H1 (cell line): ENCODE results near the gene MRPL32. TPM values are rescaled to one million over a fixed set of nuclear protein-coding genes. Genes with fewer than 3 reads are reported as not detected.

Source experiments
- CTCF ChIA-PET: fragments of 300-600 bp; sonication (Branson Sonifier 250); formaldehyde crosslinking; loops from one replicate; lab custom pipeline; 2021; ENCODE audit not compliant: partially characterized antibody; lab: Charles Lee
- POLR2A ChIA-PET: fragments of 300-600 bp; sonication (Branson Sonifier 250); formaldehyde crosslinking; loops from one replicate; lab custom pipeline; 2021; ENCODE audit warnings: inconsistent platforms; ENCODE audit not compliant: partially characterized antibody; lab: Charles Lee
- DNase-seq, 2 experiments: peaks; one replicate each; pipeline versions ENCODE4 v3.0.0 to v3.0.0-alpha.2; 2010 to 2022; ENCODE audit warnings: low spot score in 2 of 2, low read depth in 1 of 2, mixed read lengths in 1 of 2
- FAIRE-seq: peaks from 2 replicates; lab custom pipeline; 2011; peaks lifted over from hg19 to GRCh38; lab: Jason Lieb, UNC
- H2AFZ ChIP-seq: 2 replicates; pipeline ENCODE4 v1.8.1; 2012; ENCODE audit warnings: low read length, inconsistent platforms
- H2AK5ac ChIP-seq: 2 replicates; pipeline ENCODE4 v1.6.1; 2013; ENCODE audit warnings: low read depth, low read length
- H2BK120ac ChIP-seq: replicated peaks from 2 replicates; pipeline ENCODE3; 2013; ENCODE audit warnings: low read depth, low read length, inconsistent platforms
- H2BK12ac ChIP-seq: 2 replicates; pipeline ENCODE4 v1.6.1; 2013; ENCODE audit warnings: low read depth, low read length
- H2BK15ac ChIP-seq: 2 replicates; pipeline ENCODE4 v1.6.1; 2013; ENCODE audit warnings: low read length
- H2BK20ac ChIP-seq: 2 replicates; pipeline ENCODE4 v1.6.1; 2013; ENCODE audit warnings: low read length
- H2BK5ac ChIP-seq: 2 replicates; pipeline ENCODE4 v1.6.1; 2013; ENCODE audit warnings: low read depth, low read length
- H3K14ac ChIP-seq: 2 replicates; pipeline ENCODE4 v1.6.1; 2013; ENCODE audit warnings: inconsistent platforms; ENCODE audit not compliant: insufficient read length
- H3K18ac ChIP-seq: 2 replicates; pipeline ENCODE4 v1.6.1; 2013; ENCODE audit warnings: low read length; ENCODE audit errors: extremely low read depth
- H3K23ac ChIP-seq: 2 replicates; pipeline ENCODE4 v1.6.1; 2013; ENCODE audit warnings: inconsistent platforms; ENCODE audit not compliant: insufficient read length
- H3K23me2 ChIP-seq: 2 replicates; pipeline ENCODE4 v1.6.1; 2013; ENCODE audit warnings: low read depth, low read length
- H3K27ac ChIP-seq: 2 replicates; pipeline ENCODE4 v1.6.1; 2011; ENCODE audit warnings: low read depth, low read length, inconsistent platforms
- H3K27me3 ChIP-seq, 4 experiments: replicated peaks in 1 of 4; 1 replicate in 1 of 4; 2 replicates in 3 of 4; pipeline versions ENCODE4 v1.6.1 to v1.8.1; 2011 to 2013; ENCODE audit warnings: low read length in 3 of 4, mild to moderate bottlenecking in 3 of 4, inconsistent platforms in 2 of 4, mixed read lengths in 2 of 4, moderate library complexity in 1 of 4; ENCODE audit not compliant: control insufficient read depth in 3 of 4, insufficient read depth in 3 of 4; ENCODE audit errors: extremely low read depth in 1 of 4
- H3K36me3 ChIP-seq, 4 experiments: 2 replicates each; pipeline versions ENCODE4 v1.6.1 to v1.8.1; 2011 to 2013; ENCODE audit warnings: mild to moderate bottlenecking in 4 of 4, low read length in 3 of 4, moderate library complexity in 2 of 4, control low read depth in 1 of 4, inconsistent platforms in 1 of 4; ENCODE audit not compliant: insufficient read depth in 4 of 4, control insufficient read depth in 2 of 4
- H3K4ac ChIP-seq: replicated peaks from 2 replicates; pipeline ENCODE3; 2013; ENCODE audit warnings: low read length, low read depth, mixed read lengths, inconsistent platforms; ENCODE audit not compliant: insufficient read length
- H3K4me1 ChIP-seq, 4 experiments: replicated peaks in 1 of 4; 1 replicate in 1 of 4; 2 replicates in 3 of 4; pipeline versions ENCODE4 v1.6.1 to v1.8.1; 2011 to 2013; ENCODE audit warnings: low read length in 3 of 4, inconsistent platforms in 2 of 4, mixed read lengths in 1 of 4; ENCODE audit not compliant: insufficient read depth in 4 of 4, control insufficient read depth in 3 of 4
- H3K4me2 ChIP-seq, 2 experiments: 2 replicates each; pipeline versions ENCODE4 v1.6.1 to v1.8.1; 2011 to 2013; ENCODE audit warnings: low read depth in 2 of 2, low read length in 2 of 2, control low read depth in 1 of 2, inconsistent platforms in 1 of 2, mild to moderate bottlenecking in 1 of 2; ENCODE audit not compliant: insufficient read depth in 1 of 2
- H3K4me3 ChIP-seq, 4 experiments: fragments of 200-600, 300-600 bp in 1 of 4; sonication (generic), shearing (Covaris generic), sonication (Bioruptor Twin) in 1 of 4; 2 replicates each; pipeline versions ENCODE4 v1.5.1 to v1.8.1; 2011 to 2016; ENCODE audit warnings: low read length in 4 of 4, low read depth in 3 of 4, control low read depth in 2 of 4, inconsistent platforms in 2 of 4, mild to moderate bottlenecking in 2 of 4, mixed read lengths in 1 of 4, moderate library complexity in 1 of 4; ENCODE audit not compliant: insufficient read depth in 2 of 4; ENCODE audit errors: extremely low read depth in 1 of 4
- H3K56ac ChIP-seq: replicated peaks from 2 replicates; pipeline ENCODE3; 2013; ENCODE audit warnings: low read depth, mild to moderate bottlenecking, mixed read lengths, low read length, inconsistent platforms; ENCODE audit not compliant: insufficient read length
- H3K79me1 ChIP-seq: 2 replicates; pipeline ENCODE4 v1.6.1; 2013; ENCODE audit warnings: low read depth, low read length, control low read depth
- H3K79me2 ChIP-seq, 2 experiments: 2 replicates each; pipeline versions ENCODE4 v1.6.1 to v1.8.1; 2012 to 2013; ENCODE audit warnings: low read length in 2 of 2, mild to moderate bottlenecking in 2 of 2, inconsistent platforms in 1 of 2; ENCODE audit not compliant: insufficient read depth in 2 of 2, control insufficient read depth in 1 of 2
- H3K9ac ChIP-seq, 4 experiments: replicated peaks in 1 of 4; 1 replicate in 1 of 4; 2 replicates in 3 of 4; pipeline versions ENCODE4 v1.6.1 to v1.8.1; 2011 to 2013; ENCODE audit warnings: low read depth in 3 of 4, low read length in 3 of 4, control low read depth in 2 of 4, mild to moderate bottlenecking in 2 of 4, moderate library complexity in 2 of 4, inconsistent platforms in 1 of 4; ENCODE audit errors: extremely low read depth in 1 of 4
- H3K9me3 ChIP-seq, 2 experiments: 2 replicates each; pipeline versions ENCODE4 v1.6.1 to v1.8.1; 2012 to 2013; ENCODE audit warnings: mild to moderate bottlenecking in 2 of 2, moderate library complexity in 2 of 2, control low read depth in 1 of 2, inconsistent platforms in 1 of 2, low read depth in 1 of 2, low read length in 1 of 2, mixed read lengths in 1 of 2; ENCODE audit not compliant: insufficient read depth in 2 of 2
- H4K20me1 ChIP-seq, 2 experiments: replicated peaks in 1 of 2; 2 replicates each; pipeline versions ENCODE3 to v1.8.1; 2011 to 2013; ENCODE audit warnings: inconsistent platforms in 2 of 2, low read length in 2 of 2, mild to moderate bottlenecking in 1 of 2; ENCODE audit not compliant: insufficient read depth in 2 of 2, control insufficient read depth in 1 of 2
- H4K5ac ChIP-seq: 2 replicates; pipeline ENCODE4 v1.6.1; 2013; ENCODE audit warnings: low read length, low read depth, mixed read lengths, inconsistent platforms; ENCODE audit not compliant: insufficient read length
- H4K8ac ChIP-seq: 2 replicates; pipeline ENCODE4 v1.8.0; 2013; ENCODE audit warnings: mild to moderate bottlenecking, moderate library complexity, low read length, inconsistent platforms; ENCODE audit not compliant: insufficient read depth; ENCODE audit errors: extremely low read depth
- H4K91ac ChIP-seq: replicated peaks from 2 replicates; pipeline ENCODE3; 2013; ENCODE audit warnings: low read length, mixed read lengths, inconsistent platforms; ENCODE audit not compliant: insufficient read length
- BACH1 ChIP-seq: IDR thresholded peaks from 2 replicates; pipeline ENCODE4 v1.6.1; 2012; ENCODE audit warnings: low read length, improper control_type of control experiment
- CBX5 ChIP-seq: fragments of 300-800, 300-1000 bp; sonication (generic); IDR thresholded peaks from 2 replicates; pipeline ENCODE4 v1.7.1; 2016; ENCODE audit warnings: antibody characterized with exemption, low read length, low read depth
- EZH2 ChIP-seq: fragments of 200-600 bp; sonication (generic); IDR thresholded peaks from 2 replicates; pipeline ENCODE4 v1.7.1; 2012; ENCODE audit warnings: low read depth, mild to moderate bottlenecking, moderate library complexity, low read length, inconsistent platforms; ENCODE audit not compliant: severe bottlenecking
- FOSL1 ChIP-seq: IDR thresholded peaks from 2 replicates; pipeline ENCODE4 v1.6.1; 2011; ENCODE audit warnings: mild to moderate bottlenecking, low read depth, low read length, moderate library complexity; ENCODE audit not compliant: insufficient read depth
- JUN ChIP-seq: IDR thresholded peaks from 2 replicates; pipeline ENCODE4 v1.6.1; 2011; ENCODE audit warnings: low read depth, mild to moderate bottlenecking, improper control_type of control experiment, low read length
- NRF1 ChIP-seq: IDR thresholded peaks from 2 replicates; pipeline ENCODE4 v1.6.1; 2011; ENCODE audit warnings: mild to moderate bottlenecking, low read depth, low read length, improper control_type of control experiment
- PHF8 ChIP-seq: fragments of 200-600 bp; sonication (generic); conservative IDR thresholded peaks from 2 replicates; pipeline ENCODE4 v1.7.1; 2012; ENCODE audit warnings: low read depth, mild to moderate bottlenecking, inconsistent platforms, low read length, moderate library complexity
- POLR2A ChIP-seq, 2 experiments: IDR thresholded peaks; 1 replicate in 1 of 2; 2 replicates in 1 of 2; pipeline ENCODE4 v1.6.1; 2011; ENCODE audit warnings: low read depth in 2 of 2, low read length in 2 of 2, mild to moderate bottlenecking in 2 of 2; ENCODE audit errors: control extremely low read depth in 1 of 2
- RXRA ChIP-seq: IDR thresholded peaks from 2 replicates; pipeline ENCODE4 v1.6.1; 2011; ENCODE audit warnings: low read depth, mild to moderate bottlenecking, low read length, moderate library complexity; ENCODE audit not compliant: insufficient read depth
- TAF7 ChIP-seq: optimal IDR thresholded peaks from 2 replicates; pipeline ENCODE3; 2011; ENCODE audit warnings: low read depth, mild to moderate bottlenecking, inconsistent platforms, low read length, moderate library complexity, borderline replicate concordance
- YY1 ChIP-seq: IDR thresholded peaks from 2 replicates; pipeline ENCODE4 v1.6.1; 2011; ENCODE audit warnings: low read depth, mild to moderate bottlenecking, low read length
- ZNF274 ChIP-seq: IDR thresholded peaks from 2 replicates; pipeline ENCODE4 v1.7.0; 2012; ENCODE audit warnings: low read length, borderline replicate concordance; ENCODE audit errors: extremely low read depth
- WGBS, 2 experiments: shearing (Covaris generic) in 1 of 2; methylation state at CpG; one replicate each; pipeline versions ENCODE4 v1.1.6 to v1.1.7; 2013 to 2015; ENCODE audit warnings: low lambda C conversion rate in 2 of 2, mixed read lengths in 2 of 2, inconsistent platforms in 1 of 2, low coverage in 1 of 2, missing lambda C conversion rate in 1 of 2; ENCODE audit not compliant: insufficient replicate concordance in 2 of 2, insufficient coverage in 1 of 2, insufficient read length in 1 of 2; ENCODE audit errors: extremely low coverage in 1 of 2, missing lambda C conversion rate in 1 of 2; 5-methylcytosine and 5-hydroxymethylcytosine counted together
- polyA plus RNA-seq, 7 experiments: library from polyadenylated mRNA; depleted of rRNA in 3 of 7; stranded (reverse) in 5 of 7; unstranded in 2 of 7; fragments of >200 nt in 5 of 7; fragments of 200-250 nt in 2 of 7; gene quantifications; 1 replicate in 5 of 7; 2 replicates in 1 of 7; 4 replicates in 1 of 7; pipeline versions ENCODE4 v1.2.1 to v1.2.3, GENCODE V29; 2011 to 2013; ENCODE audit warnings: missing spikeins in 2 of 7, mixed read lengths in 2 of 7
- total RNA-seq: library from RNA; stranded (reverse); fragmentation: NEBNext Ultra II Directional; extraction: Animal tissue kit (Norgen Biotek cat#: 25700); gene quantifications from 2 replicates; pipeline ENCODE4 v1.2.1, GENCODE V29; 2021

The MRPL32 gene
- total and polyA plus RNA-seq, 2 of the 8 experiments (the other 6 are each of a cell fraction or from before 2014, with no cell fraction given), result 50.9 to 97.2 TPM

- FAIRE-seq (no peak), DNase-seq (no peak)
- Histone ChIP-seq H3K36me3 (peaks cover 9 to 54% (median 34%) of the 10 kb centered on the region in 4 experiments), H3K4me2 (no peak overlapping the region), H2BK20ac (no peak overlapping the region), H2AK5ac (no peak overlapping the region), H3K14ac (no peak overlapping the region), H3K23me2 (peaks cover 9% of the 10 kb centered on the region; the same call in 1 of the 2 replicates), H4K91ac (no peak overlapping the region), H2BK15ac (no peak overlapping the region), H4K5ac (no peak overlapping the region), H2BK5ac (no peak overlapping the region), H2BK120ac (no peak overlapping the region), H2BK12ac (no peak overlapping the region), H3K4ac (no peak overlapping the region), H3K4me1 (no peaks in the 10 kb centered on the region; a peak in 2 of 7 replicates), H4K8ac (no peak overlapping the region), H3K4me3 (no peak overlapping the region), H3K27me3 (no peaks in the 10 kb centered on the region), H3K9ac (no peak overlapping the region), H3K27ac (no peak overlapping the region), H3K9me3 (no peaks in the 10 kb centered on the region), H3K23ac (no peak overlapping the region), H4K20me1 (peaks cover 0 to 2% of the 10 kb centered on the region in 2 experiments), H2AFZ (no peak overlapping the region), H3K79me2 (peaks cover 17 to 39% of the 10 kb centered on the region in 2 experiments), H3K79me1 (no peaks in the 10 kb centered on the region), H3K56ac (no peak overlapping the region), H3K18ac (no peak overlapping the region)
- 95% methylated on average over 5 of the region's 5 CpGs; no CpG with 5 or more reads in 1 of the 2 experiments for WGBS, 2 experiments
- ChIA-PET POLR2A (interaction anchor here (1.4 to 1.7 kb wide), 2 partner anchors 16 to 18 kb away, joined by 3 to 4 read pairs; no protein-coding TSS in a partner anchor), CTCF (interaction anchor here (0.8 to 1.8 kb wide), 5 partner anchors 154 to 694 kb away, joined by 3 to 6 read pairs (median 3); no protein-coding TSS in a partner anchor)
- TF ChIP-seq JUN (no peak), RXRA (no peak), FOSL1 (no peak), EZH2 (no peak), ZNF274 (no peak), POLR2A (IDR thresholded peaks at IDR 0.05; ENCODE audit: control extremely low read depth in 1 of 2, low read depth in 2 of 2, low read length in 2 of 2) (no peak), BACH1 (no peak), NRF1 (no peak), YY1 (no peak), PHF8 (no peak), TAF7 (no peak), CBX5 (no peak)
Observed at GRCh38 chr7:42935861-42936260, 3.7 kb downstream of the MRPL32 start.
